HEK293T (cell line): ENCODE measurements around the gene TRAF3.

Experiments used
- CTCF ChIA-PET: fragments of 350-600 bp; formaldehyde crosslinking; extraction: SDS; loops from one replicate; lab custom pipeline; 2021; ENCODE audit warnings: antibody characterized with exemption, inconsistent platforms; lab: Yijun Ruan, JAX
- POLR2A ChIA-PET: fragments of 350-600 bp; formaldehyde crosslinking; extraction: SDS; loops from one replicate; lab custom pipeline; 2020; ENCODE audit warnings: antibody characterized with exemption, inconsistent platforms; lab: Yijun Ruan, JAX
- DNase-seq: peaks from one replicate; pipeline ENCODE4 v3.0.0; 2012; ENCODE audit warnings: mixed read lengths; ENCODE audit errors: extremely low spot score
- ARNT ChIP-seq: fragments of 450-650 bp; IDR thresholded peaks from 2 replicates; pipeline ENCODE4 v1.6.1; 2017; ENCODE audit warnings: mild to moderate bottlenecking
- BHLHE40 ChIP-seq: fragments of 450-650 bp; IDR thresholded peaks from 2 replicates; pipeline ENCODE4 v1.6.1; 2016; ENCODE audit warnings: mild to moderate bottlenecking, moderate library complexity, borderline replicate concordance
- CTBP1 ChIP-seq: fragments of 450-650 bp; IDR thresholded peaks from 2 replicates; pipeline ENCODE4 v1.6.1; 2016; ENCODE audit warnings: borderline replicate concordance
- ELF4 ChIP-seq: fragments of 450-650 bp; IDR thresholded peaks from 2 replicates; pipeline ENCODE4 v1.6.1; 2017; ENCODE audit warnings: antibody characterized with exemption
- FOXA1 ChIP-seq: fragments of 450-650 bp; IDR thresholded peaks from 2 replicates; pipeline ENCODE4 v1.6.1; 2016; ENCODE audit warnings: mild to moderate bottlenecking
- FOXK2 ChIP-seq: fragments of 450-650 bp; IDR thresholded peaks from 2 replicates; pipeline ENCODE4 v1.6.1; 2016; ENCODE audit warnings: mild to moderate bottlenecking
- FOXM1 ChIP-seq: fragments of 450-650 bp; IDR thresholded peaks from 2 replicates; pipeline ENCODE4 v1.6.1; 2017; ENCODE audit warnings: mild to moderate bottlenecking, borderline replicate concordance
- HDGF ChIP-seq: fragments of 450-650 bp; IDR thresholded peaks from 2 replicates; pipeline ENCODE4 v1.6.1; 2017; ENCODE audit warnings: antibody characterized with exemption, borderline replicate concordance
- L3MBTL2 ChIP-seq: fragments of 450-650 bp; conservative IDR thresholded peaks from 2 replicates; pipeline ENCODE4 v1.6.1; 2016; ENCODE audit warnings: mild to moderate bottlenecking
- LEF1 ChIP-seq: fragments of 450-650 bp; IDR thresholded peaks from 2 replicates; pipeline ENCODE4 v1.6.1; 2017; ENCODE audit warnings: mild to moderate bottlenecking, borderline replicate concordance
- NFRKB ChIP-seq: fragments of 450-650 bp; IDR thresholded peaks from 2 replicates; pipeline ENCODE4 v1.6.1; 2016; ENCODE audit warnings: mild to moderate bottlenecking, moderate library complexity
- PKNOX1 ChIP-seq: fragments of 450-650 bp; IDR thresholded peaks from 2 replicates; pipeline ENCODE4 v1.6.1; 2016
- SP1 ChIP-seq: fragments of 450-650 bp; IDR thresholded peaks from 2 replicates; pipeline ENCODE4 v1.6.1; 2017
- SUZ12 ChIP-seq: fragments of 450-650 bp; IDR thresholded peaks from 2 replicates; pipeline ENCODE4 v1.6.1; 2016; ENCODE audit warnings: mild to moderate bottlenecking
- TARDBP ChIP-seq: fragments of 450-650 bp; IDR thresholded peaks from 2 replicates; pipeline ENCODE4 v1.6.1; 2016
- ZNF384 ChIP-seq: fragments of 450-650 bp; IDR thresholded peaks from 2 replicates; pipeline ENCODE4 v1.6.1; 2016

TRAF3 gene

GRCh38 chr14:102779574-102780315 lies 2.5 kb downstream of the TRAF3 start:
- CTCF ChIA-PET: no interaction called here

GRCh38 chr14:102781063-102781462 lies 3.8 kb downstream of the TRAF3 start:
- CTCF ChIA-PET: no interaction called here
- DNase-seq: no peak

More at GRCh38 chr14:102779574-102780315, 2.5 kb downstream of the TRAF3 start:
- TF ChIP-seq SP1 (no peak), PKNOX1 (peak; percentile 88)
- POLR2A ChIA-PET: no interaction called here
- DNase-seq: no peak

GRCh38 chr14:102782974-102783373 lies 5.7 kb downstream of the TRAF3 start:
- CTCF ChIA-PET: interaction anchor here (0.7 kb wide), 1 partner anchor 10 kb away, joined by 4 read pairs; no protein-coding TSS in a partner anchor
- no peak for DNase-seq
- POLR2A ChIA-PET: no interaction called here
- TF ChIP-seq LEF1 (no peak), PKNOX1 (no peak), FOXM1 (no peak), CTBP1 (no peak)

More at GRCh38 chr14:102781063-102781462, 3.8 kb downstream of the TRAF3 start:
- TF ChIP-seq BHLHE40 (no peak), NFRKB (no peak), FOXK2 (no peak), FOXM1 (no peak), L3MBTL2 (no peak), ARNT (no peak), SP1 (no peak), SUZ12 (no peak), HDGF (no peak), FOXA1 (no peak), PKNOX1 (no peak), ELF4 (no peak), TARDBP (no peak)
- POLR2A ChIA-PET: no interaction called here

- CTCF ChIA-PET: interaction anchor here (0.9 to 1.4 kb wide), 4 partner anchors 11 to 26 kb away, joined by 3 to 4 read pairs (median 3); no protein-coding TSS in a partner anchor
- TF ChIP-seq ZNF384 (no peak), HDGF (no peak), FOXK2 (no peak), PKNOX1 (no peak), TARDBP (no peak), ELF4 (no peak), CTBP1 (no peak), FOXM1 (no peak), BHLHE40 (no peak), NFRKB (no peak), SUZ12 (no peak), L3MBTL2 (no peak), ARNT (no peak), SP1 (no peak), FOXA1 (no peak), LEF1 (no peak)
- DNase-seq: no peak
- POLR2A ChIA-PET: no interaction called here
Observed at GRCh38 chr14:102784892-102785594, 7.8 kb downstream of the TRAF3 start.

- POLR2A ChIA-PET: no interaction called here
- TF ChIP-seq ZNF384 (no peak), SUZ12 (no peak), L3MBTL2 (no peak), TARDBP (no peak), ELF4 (no peak), BHLHE40 (no peak), CTBP1 (no peak), LEF1 (no peak), ARNT (no peak), NFRKB (no peak), HDGF (no peak), FOXM1 (no peak), FOXA1 (no peak), FOXK2 (no peak), SP1 (no peak), PKNOX1 (no peak)
- CTCF ChIA-PET: interaction anchor here (0.9 to 1.4 kb wide), 4 partner anchors 10 to 26 kb away, joined by 3 to 4 read pairs (median 3); no protein-coding TSS in a partner anchor
- DNase-seq: no peak
Observed at GRCh38 chr14:102785595-102785963, 8.3 kb downstream of the TRAF3 start.
